A673 (cell line): Measurements from ENCODE around the gene KIAA0825.

Experiments used
- EZH2 ChIP-seq: fragments of 200-600 bp; sonication (generic); IDR thresholded peaks from 2 replicates; pipeline ENCODE4 v1.6.1; 2017; ENCODE audit warnings: borderline replicate concordance, low read depth, mild to moderate bottlenecking, mixed read lengths, antibody characterized with exemption, low read length; ENCODE audit not compliant: poor library complexity, severe bottlenecking
- TF ChIP-seq, protein P1 (sequence below): fragments of 300-800, 200-600 bp; sonication (generic); conservative IDR thresholded peaks from 2 replicates; pipeline ENCODE4 v1.5.1; 2017; ENCODE audit warnings: low read depth, mild to moderate bottlenecking, antibody characterized with exemption, low read length, moderate library complexity, mixed read lengths

DNA sequence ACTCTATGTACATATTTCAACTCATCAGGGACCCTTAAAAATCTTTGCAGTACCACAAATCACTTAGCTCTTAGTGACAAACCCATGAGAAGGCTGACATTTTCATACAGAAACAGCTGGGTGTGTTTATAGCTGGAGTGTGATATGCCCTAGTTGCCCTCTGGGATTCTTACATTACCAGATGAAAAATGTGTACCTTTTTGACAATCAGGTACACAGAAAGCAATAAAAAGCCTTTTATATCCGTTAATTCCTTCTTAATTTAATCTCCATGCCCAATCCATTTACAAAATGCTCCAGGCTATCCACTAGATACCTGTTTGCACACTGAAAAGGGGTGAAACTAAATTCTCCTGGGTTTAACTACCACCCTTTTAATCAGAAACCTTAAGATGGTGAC lies 222.9 kb downstream of the KIAA0825 start:
- TF ChIP-seq EZH2, result no peak
- TF ChIP-seq, protein P1, sequence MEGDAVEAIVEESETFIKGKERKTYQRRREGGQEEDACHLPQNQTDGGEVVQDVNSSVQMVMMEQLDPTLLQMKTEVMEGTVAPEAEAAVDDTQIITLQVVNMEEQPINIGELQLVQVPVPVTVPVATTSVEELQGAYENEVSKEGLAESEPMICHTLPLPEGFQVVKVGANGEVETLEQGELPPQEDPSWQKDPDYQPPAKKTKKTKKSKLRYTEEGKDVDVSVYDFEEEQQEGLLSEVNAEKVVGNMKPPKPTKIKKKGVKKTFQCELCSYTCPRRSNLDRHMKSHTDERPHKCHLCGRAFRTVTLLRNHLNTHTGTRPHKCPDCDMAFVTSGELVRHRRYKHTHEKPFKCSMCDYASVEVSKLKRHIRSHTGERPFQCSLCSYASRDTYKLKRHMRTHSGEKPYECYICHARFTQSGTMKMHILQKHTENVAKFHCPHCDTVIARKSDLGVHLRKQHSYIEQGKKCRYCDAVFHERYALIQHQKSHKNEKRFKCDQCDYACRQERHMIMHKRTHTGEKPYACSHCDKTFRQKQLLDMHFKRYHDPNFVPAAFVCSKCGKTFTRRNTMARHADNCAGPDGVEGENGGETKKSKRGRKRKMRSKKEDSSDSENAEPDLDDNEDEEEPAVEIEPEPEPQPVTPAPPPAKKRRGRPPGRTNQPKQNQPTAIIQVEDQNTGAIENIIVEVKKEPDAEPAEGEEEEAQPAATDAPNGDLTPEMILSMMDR, result no peak
